Mesothelial cell of epicardium (in vitro differentiated cells): Measurements from ENCODE around the gene PRKG1. TPM values are rescaled to one million over a fixed set of nuclear protein-coding genes. Genes with fewer than 3 reads are reported as not detected.

ENCODE experiments used
- DNase-seq, 2 experiments: peaks; one replicate each; pipeline ENCODE4 v3.0.0; 2021; ENCODE audit warnings: low spot score in 2 of 2; ENCODE audit not compliant: unreplicated experiment in 2 of 2
- H3K27ac Mint-ChIP-seq: 2 replicates; pipeline ENCODE4 v1.8.0; 2021; ENCODE audit warnings: mixed read lengths
- H3K27me3 Mint-ChIP-seq: 2 replicates; pipeline ENCODE4 v1.8.0; 2021; ENCODE audit warnings: low read depth, mixed read lengths
- H3K36me3 Mint-ChIP-seq: 2 replicates; pipeline ENCODE4 v1.8.0; 2021; ENCODE audit warnings: mixed read lengths
- H3K4me1 Mint-ChIP-seq: 2 replicates; pipeline ENCODE4 v1.8.0; 2021; ENCODE audit warnings: mixed read lengths
- H3K4me3 Mint-ChIP-seq: 2 replicates; pipeline ENCODE4 v1.8.0; 2021; ENCODE audit warnings: mild to moderate bottlenecking, moderate library complexity, mixed read lengths
- H3K9me3 Mint-ChIP-seq: 2 replicates; pipeline ENCODE4 v1.8.0; 2021; ENCODE audit warnings: mixed read lengths
- CTCF ChIP-seq: fragments of 200-600 bp; sonication (generic); IDR thresholded peaks from one replicate; pipeline ENCODE4 v1.5.0; 2021; ENCODE audit warnings: antibody characterized with exemption; ENCODE audit not compliant: unreplicated experiment
- total RNA-seq: library from RNA; stranded (reverse); gene quantifications from 3 replicates; pipeline ENCODE4 v1.2.1, GENCODE V29; 2021

PRKG1 gene
- total RNA-seq, 1 donor from 2014 or later: 37.0 TPM

DNA sequence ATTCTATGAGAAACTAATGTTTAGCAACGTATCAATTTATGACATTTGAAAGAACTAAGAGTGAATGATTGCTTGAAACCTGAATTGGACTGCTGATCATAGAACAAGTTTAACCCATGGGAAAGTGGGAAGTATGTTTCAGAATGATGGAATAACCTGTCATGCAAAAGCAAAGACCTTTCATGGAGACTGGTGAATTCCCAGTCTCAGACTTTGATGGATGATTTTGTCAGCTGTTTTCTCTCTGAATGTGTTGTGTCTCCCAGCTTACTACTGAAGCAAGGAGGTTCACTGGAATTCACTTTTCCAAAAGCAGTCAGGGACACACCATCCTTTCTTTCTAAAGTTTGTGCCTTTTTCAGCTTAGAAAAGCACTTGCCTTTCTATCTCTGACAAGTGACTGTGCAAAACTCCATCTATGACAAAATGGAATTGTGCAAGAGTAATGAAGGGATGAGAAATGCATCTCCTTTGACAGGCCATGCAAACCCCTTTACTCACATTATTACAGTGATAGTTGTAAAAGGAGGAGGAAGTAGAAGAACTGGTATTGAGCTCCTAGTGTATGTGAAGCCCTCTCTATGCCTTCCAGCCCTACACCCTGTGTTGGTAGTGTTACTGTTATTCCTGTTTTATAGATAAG lies 176.1 kb downstream of the PRKG1 start:
- Mint-ChIP-seq H3K4me1 (peaks cover 50% of the 10 kb centered on the region), H3K27me3 (no peaks in the 10 kb centered on the region), H3K36me3 (no peaks in the 10 kb centered on the region), H3K9me3 (no peaks in the 10 kb centered on the region), H3K27ac (no peak overlapping the region), H3K4me3 (no peak overlapping the region)
- TF ChIP-seq CTCF: no peak
- no peak for DNase-seq

- H3K27me3 Mint-ChIP-seq: no peaks in the 10 kb centered on the region
- no peak overlapping the region for H3K4me3 Mint-ChIP-seq
- peaks cover 51% of the 10 kb centered on the region for H3K4me1 Mint-ChIP-seq
- TF ChIP-seq CTCF: no peak
- H3K36me3 Mint-ChIP-seq: no peaks in the 10 kb centered on the region
- H3K9me3 Mint-ChIP-seq: no peaks in the 10 kb centered on the region
- no peak overlapping the region for H3K27ac Mint-ChIP-seq
- DNase-seq: no peak
Observed at GRCh38 chr10:51251110-51251509, 176.8 kb downstream of the PRKG1 start.

DNA sequence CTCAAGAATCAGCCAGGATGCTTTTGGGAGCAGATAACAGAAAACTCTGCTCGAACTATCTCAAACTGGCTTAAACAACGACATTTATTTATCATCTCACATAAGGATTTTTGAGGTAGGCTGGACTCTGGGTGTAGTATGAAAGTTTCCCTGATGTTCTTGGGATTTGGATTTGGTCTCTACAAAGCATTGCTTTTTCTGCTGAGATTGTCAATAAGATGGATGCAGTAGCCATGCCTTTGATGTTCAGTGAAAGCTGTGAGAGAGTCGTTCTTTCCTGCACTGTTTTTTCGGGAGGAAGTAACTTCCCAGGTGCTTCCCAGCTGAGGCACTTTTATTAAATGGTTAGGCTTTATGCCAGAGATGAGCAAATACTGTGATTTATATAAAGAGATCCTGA lies 181.1 kb downstream of the PRKG1 start:
- no peak for DNase-seq
- H3K9me3 Mint-ChIP-seq: no peaks in the 10 kb centered on the region
- H3K27me3 Mint-ChIP-seq: no peaks in the 10 kb centered on the region
- peaks cover 46% of the 10 kb centered on the region for H3K4me1 Mint-ChIP-seq
- H3K27ac Mint-ChIP-seq: no peak overlapping the region
- TF ChIP-seq CTCF: no peak
- H3K36me3 Mint-ChIP-seq: no peaks in the 10 kb centered on the region
- no peak overlapping the region for H3K4me3 Mint-ChIP-seq

DNA sequence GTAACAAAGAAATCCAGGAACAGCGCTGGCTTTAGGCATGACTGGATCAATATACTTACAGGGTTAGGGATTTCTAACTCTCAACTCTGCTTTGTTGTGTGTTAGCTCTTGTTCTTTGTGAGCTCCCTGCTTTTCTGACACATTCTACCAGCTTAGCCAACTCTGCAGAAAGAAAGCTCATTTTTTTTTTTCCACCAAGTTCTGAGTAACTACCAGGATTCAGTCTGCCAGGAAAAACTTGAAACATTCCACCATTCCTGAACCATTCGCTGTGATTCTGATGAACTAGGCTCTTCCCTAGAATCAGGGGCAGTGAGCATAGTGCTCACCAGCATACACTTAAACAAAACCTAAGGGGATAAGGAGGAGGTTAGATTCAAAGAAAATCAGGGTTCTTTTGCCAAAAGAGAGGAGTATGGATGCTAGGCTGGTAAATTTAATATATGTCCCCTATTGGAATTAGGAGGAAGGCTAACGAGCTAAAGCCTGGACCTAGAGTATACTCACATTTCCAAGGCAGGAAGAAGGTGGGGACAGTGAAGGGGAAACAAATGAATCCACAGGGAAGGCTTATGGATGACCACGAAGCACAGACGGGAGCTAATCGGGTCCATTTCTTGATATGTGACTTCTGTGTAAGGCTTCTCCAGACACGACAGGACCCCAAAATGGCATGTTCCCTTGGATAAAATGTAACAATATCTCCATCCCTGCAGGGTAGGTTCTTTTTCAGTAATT lies 183.4 kb downstream of the PRKG1 start:
- Mint-ChIP-seq H3K9me3 (no peaks in the 10 kb centered on the region), H3K27ac (no peak overlapping the region), H3K36me3 (no peaks in the 10 kb centered on the region), H3K4me3 (no peak overlapping the region), H3K4me1 (peaks cover 37% of the 10 kb centered on the region), H3K27me3 (no peaks in the 10 kb centered on the region)
- TF ChIP-seq CTCF: no peak
- no peak for DNase-seq

DNA sequence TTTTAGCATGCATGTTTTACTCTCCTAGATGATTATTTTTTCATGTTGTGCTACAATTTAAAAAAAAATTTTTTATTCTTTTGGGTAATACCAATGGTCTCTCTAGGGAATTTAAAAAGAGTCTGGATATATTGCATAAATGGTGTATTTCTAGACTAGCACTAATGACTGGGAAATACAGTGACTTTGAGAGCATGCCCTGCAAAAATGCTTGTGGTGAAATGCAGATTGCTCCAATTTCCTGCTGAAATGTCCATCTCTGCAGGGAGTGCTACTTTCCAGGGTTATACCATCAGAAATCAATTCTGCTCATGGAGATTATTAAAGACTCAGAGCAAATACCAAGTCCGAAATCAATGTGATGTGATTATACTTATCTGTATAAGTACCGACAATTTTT lies 186.1 kb downstream of the PRKG1 start:
- H3K4me1 Mint-ChIP-seq: peaks cover 38% of the 10 kb centered on the region
- no peak for TF ChIP-seq CTCF
- H3K9me3 Mint-ChIP-seq: no peaks in the 10 kb centered on the region
- no peak overlapping the region for H3K27ac Mint-ChIP-seq
- no peaks in the 10 kb centered on the region for H3K27me3 Mint-ChIP-seq
- no peak overlapping the region for H3K4me3 Mint-ChIP-seq
- no peaks in the 10 kb centered on the region for H3K36me3 Mint-ChIP-seq
- no peak for DNase-seq
